UCSD-AML1 (cell line): ENCODE measurements around the gene FGFBP2.

Source experiments
- DNase-seq: peaks from one replicate; lab custom pipeline; 2025; ENCODE audit not compliant: unreplicated experiment; lab: John Stamatoyannopoulos, UW

The FGFBP2 gene

GRCh38 chr4:15968551-15969300 is 5.8 kb upstream of the FGFBP2 start:
- DNase-seq, result no peak

- DNase-seq, result no peak
Observed at GRCh38 chr4:15965325-15965724, 2.4 kb upstream of the FGFBP2 start.

- no peak for DNase-seq
Observed at GRCh38 chr4:15964159-15964558, 1.2 kb upstream of the FGFBP2 start.

- no peak for DNase-seq
Observed at GRCh38 chr4:15963576-15963975, 601 bp upstream of the FGFBP2 start.

GRCh38 chr4:15961781-15962510 is 1.0 kb downstream of the FGFBP2 start:
- DNase-seq, result no peak

- no peak for DNase-seq
Observed at GRCh38 chr4:15958562-15958961, 4.4 kb downstream of the FGFBP2 start.

GRCh38 chr4:15956179-15956850 is 6.7 kb downstream of the FGFBP2 start:
- peak; percentile 55 for DNase-seq

- DNase-seq, result no peak
Observed at GRCh38 chr4:15955670-15956069, 7.3 kb downstream of the FGFBP2 start.

- no peak for DNase-seq
Observed at GRCh38 chr4:15953625-15954024, 9.3 kb downstream of the FGFBP2 start.

- no peak for DNase-seq
Observed at GRCh38 chr4:15951781-15952180, 11.2 kb downstream of the FGFBP2 start.

GRCh38 chr4:15948826-15949225 is 14.1 kb downstream of the FGFBP2 start:
- DNase-seq, result no peak

GRCh38 chr4:15947684-15948083 is 15.3 kb downstream of the FGFBP2 start:
- DNase-seq, result no peak

- no peak for DNase-seq
Observed at GRCh38 chr4:15945516-15945915, 17.5 kb downstream of the FGFBP2 start.

- DNase-seq, result no peak
Observed at GRCh38 chr4:15944895-15945294, 18.1 kb downstream of the FGFBP2 start.

GRCh38 chr4:15942283-15942682 is 20.7 kb downstream of the FGFBP2 start:
- DNase-seq, result no peak

GRCh38 chr4:15938640-15939039 is 24.3 kb downstream of the FGFBP2 start, which contains the start of gene FGFBP1:
Gene FGFBP1 (minus strand): TSS chr4:15938740. CDS start chr4:15936632, 2,108 bp downstream.
- no peak for DNase-seq

- DNase-seq, result no peak
Observed at GRCh38 chr4:15938182-15938581, 24.8 kb downstream of the FGFBP2 start.

GRCh38 chr4:15936495-15936894 is 26.5 kb downstream of the FGFBP2 start:
- DNase-seq, result no peak

GRCh38 chr4:15935504-15936402 is 27.2 kb downstream of the FGFBP2 start:
- DNase-seq, result no peak

- DNase-seq, result no peak
Observed at GRCh38 chr4:15934259-15934658, 28.7 kb downstream of the FGFBP2 start.
